NAMALWA (cell line): ENCODE data around the gene WDR83.
"Not testable (repeated sequence)": the region's sequence is repeated elsewhere in the genome, so short reads cannot be mapped to it uniquely, and the experiment has no call there.

Source experiments
- DNase-seq: peaks from one replicate; pipeline ENCODE4 v3.0.0-alpha.2; 2015; ENCODE audit warnings: low spot score

Gene WDR83

GRCh38 chr19:12687496-12688196, 21.0 kb downstream of the WDR83 start, which contains the start of gene GNG14:
Gene GNG14, plus strand, starts transcription at chr19:12687998. Its CDS starts 51 bp downstream, at chr19:12688049.
- peak; percentile 33 for DNase-seq

DNA sequence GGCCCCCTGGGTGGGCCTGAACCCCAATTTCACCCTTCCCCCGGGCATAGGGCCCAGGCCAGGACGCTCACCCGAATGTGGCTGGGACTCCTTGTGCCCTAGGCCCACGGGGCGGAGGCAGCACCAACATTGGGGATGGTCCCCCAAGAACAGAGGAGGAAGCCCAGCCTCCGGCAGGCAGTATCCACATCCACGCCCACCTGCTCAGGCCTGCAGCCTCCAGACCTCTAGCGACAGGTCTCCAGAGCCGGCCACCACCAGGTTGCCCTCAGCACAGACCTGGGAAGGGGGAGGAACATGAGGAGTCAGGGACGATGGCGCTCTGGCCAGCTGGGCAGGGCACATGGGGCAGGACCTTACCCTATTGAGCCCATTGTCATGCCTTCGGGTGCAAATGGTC, 22.4 kb downstream of the WDR83 start:
- no peak for DNase-seq

GRCh38 chr19:12689581-12690216, 23.1 kb downstream of the WDR83 start:
- DNase-seq, result no peak

DNA sequence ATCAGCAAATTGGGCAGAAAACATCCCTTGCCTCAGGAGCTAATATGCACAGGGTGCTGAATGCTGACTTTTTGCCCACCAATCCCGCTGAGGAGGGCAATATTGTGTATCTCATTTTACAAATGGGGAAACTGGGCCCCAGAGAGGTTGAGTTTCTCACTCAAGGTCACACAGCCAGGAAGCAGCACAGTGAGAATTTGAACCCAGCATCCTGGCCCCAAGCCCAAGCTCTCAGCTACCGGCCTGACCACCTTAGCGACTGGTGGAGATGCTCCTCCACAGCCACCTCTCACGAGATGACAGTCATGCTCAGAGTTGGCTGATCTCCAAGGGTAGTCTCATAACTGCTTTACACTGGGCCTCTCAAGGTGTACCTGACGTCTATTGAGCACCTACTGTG, 26.4 kb downstream of the WDR83 start:
- no peak for DNase-seq

- DNase-seq, result no peak
These were observed 28.0 kb downstream of the WDR83 start for GRCh38 chr19:12694641-12695040.

DNA sequence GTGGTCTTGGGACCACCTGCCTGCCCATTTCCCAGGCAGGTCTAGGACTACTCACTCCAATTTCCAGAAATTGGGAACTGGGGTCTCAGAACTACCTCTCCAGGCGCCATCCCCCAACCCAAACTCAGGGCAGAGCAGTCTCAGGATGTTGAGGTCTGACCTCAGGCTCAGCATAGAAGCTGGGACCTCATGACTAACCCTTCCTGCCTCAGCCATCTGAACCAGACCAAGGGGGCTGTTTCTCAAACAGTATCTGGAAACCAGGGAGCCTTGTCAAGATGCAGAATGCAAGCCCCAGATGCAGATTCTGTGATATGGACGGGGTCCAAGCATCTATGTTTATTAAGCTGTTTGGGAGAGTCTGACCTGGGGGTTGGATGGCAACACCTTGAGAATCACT, 28.5 kb downstream of the WDR83 start:
- DNase-seq, result no peak

- no peak for DNase-seq
These were observed 28.9 kb downstream of the WDR83 start for GRCh38 chr19:12695514-12695913.

- DNase-seq, result no peak
These were observed 29.4 kb downstream of the WDR83 start for GRCh38 chr19:12695997-12696365.

DNA sequence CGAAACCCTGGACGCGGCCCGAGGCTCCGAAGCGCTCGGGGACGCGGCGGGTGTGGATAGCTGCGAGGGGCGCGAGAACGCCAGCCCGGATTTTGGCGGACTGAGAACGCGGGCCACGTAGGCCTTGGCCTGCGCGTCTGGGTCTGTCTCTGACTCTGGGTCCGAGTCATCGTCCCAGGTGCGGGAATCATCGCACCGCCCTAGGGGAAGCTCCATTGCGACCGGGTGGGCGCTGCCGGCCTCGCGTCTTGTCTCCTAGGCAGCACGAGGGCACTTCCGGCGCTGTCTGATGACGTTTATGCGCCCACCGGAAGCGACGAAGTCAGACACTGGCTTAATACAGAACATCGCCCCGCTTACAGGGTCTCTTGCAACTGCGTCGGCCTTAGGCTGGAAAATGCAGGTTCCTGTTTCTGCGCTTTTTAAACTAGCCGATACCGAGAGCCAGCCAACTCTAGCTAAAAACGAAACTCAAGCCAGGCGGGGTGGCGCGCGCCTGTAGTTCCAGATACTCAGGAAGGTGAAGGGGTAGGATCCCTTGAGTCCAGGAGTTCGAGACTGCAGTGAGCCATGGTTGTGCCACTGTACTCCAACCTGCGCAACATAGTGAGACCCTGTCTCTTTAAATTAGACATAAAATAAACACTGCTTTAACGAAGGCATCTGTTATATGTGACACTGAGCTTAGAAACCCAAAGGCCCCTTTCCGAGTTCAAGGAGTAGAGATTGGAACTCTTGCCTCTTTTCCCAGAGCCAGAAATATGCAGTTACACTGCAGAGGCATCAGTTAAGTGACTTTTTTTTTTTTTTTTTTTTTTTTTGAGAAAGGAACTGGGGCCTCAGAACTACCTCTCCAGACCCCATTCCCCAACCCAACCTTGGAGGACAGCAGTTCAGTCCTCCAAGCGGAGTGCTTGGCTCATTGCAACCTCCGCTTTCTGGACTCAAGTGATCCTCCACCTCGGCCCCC, 30.0 kb downstream of the WDR83 start, which contains the start of gene FBXW9:
Gene FBXW9 (minus strand): TSS at position 266 of the 970 bp plus-strand sequence. CDS start 50 bp downstream, at position 216.
- peak; percentile 98 for DNase-seq

GRCh38 chr19:12697425-12697824, 30.8 kb downstream of the WDR83 start:
- DNase-seq, result not testable (repeated sequence)

- no peak for DNase-seq
These were observed 31.5 kb downstream of the WDR83 start for GRCh38 chr19:12698138-12698537.

GRCh38 chr19:12701596-12702282, 35.1 kb downstream of the WDR83 start:
- DNase-seq, result no peak

DNA sequence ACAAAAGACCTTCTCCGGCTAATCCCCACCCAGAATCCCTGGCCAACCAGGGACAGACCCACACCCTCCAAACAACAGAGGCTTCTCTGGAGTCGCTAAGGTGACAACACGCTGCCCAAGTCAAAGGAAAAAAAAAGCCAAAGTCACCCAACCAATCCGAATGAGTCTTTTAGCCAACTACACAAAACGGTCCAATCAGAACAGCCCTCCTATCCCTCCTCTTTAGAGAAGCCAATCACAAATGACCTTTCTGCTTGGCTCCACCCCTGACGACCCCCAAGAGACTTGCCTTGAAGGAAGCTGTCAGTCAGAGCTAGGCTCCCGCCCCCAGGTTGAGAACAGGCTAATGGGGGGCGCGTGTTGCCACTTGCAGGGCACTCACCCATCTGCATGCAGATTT, 36.4 kb downstream of the WDR83 start:
- DNase-seq, result peak; percentile 86

- no peak for DNase-seq
These were observed 38.6 kb downstream of the WDR83 start for GRCh38 chr19:12705169-12705568.

GRCh38 chr19:12705654-12706331, 39.2 kb downstream of the WDR83 start:
- DNase-seq, result no peak

DNA sequence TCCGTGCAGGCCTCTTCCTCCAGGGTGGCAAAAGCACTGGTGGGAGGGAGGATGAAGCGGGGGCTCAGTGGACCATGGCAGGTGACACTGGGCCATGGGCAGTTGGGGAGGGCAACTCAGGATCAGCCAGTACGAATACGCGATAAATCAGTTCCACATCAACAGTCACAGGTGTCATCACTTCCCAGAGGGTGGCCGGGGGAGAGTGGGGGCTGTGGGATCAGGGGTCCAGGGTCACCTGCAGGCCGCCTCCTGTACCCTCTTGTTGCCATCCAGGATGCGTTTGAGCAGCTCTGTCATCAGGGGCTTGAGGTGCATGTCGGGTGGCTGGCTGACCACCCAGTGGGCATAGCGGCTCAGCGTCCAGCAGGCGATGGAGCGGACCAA, 39.7 kb downstream of the WDR83 start:
- no peak for DNase-seq

GRCh38 chr19:12708641-12709040, 42.0 kb downstream of the WDR83 start:
- no peak for DNase-seq

DNA sequence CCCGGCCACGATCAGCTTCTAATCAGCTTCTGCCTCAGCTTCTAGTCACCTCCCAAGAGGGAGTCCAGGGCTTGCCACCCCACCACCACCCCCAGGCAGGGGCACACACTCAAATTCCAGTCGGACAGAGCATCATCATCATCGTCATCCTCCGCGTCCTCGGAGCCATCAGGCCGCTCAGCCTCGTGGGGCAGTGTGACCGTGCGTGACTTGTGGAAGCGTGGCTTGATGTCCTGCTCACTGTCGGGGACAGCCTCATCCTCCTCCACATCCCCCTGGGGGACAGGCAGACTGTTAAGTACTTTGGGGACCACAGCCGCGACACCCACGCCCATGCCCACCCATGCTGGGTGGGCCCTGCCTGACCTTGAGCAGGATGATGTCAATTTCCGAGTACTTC, 44.6 kb downstream of the WDR83 start:
- DNase-seq, result no peak

DNA sequence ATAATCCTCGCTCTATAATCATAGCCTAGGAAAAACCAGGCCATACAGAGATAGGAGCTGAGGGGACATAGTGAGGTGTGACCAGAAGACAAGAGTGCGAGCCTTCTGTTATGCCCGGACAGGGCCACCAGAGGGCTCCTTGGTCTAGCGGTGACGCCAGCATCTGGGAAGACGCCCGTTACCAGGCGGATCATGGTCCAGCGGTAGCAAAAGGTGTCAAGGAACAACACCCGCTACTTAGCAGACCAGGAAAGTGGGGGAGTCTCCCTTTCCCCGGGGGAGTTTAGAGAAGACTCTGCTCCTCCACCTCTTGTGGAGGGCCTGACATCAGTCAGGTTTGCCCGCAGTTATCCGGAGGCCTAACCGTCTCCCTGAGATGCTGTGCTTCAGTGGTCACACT, 45.5 kb downstream of the WDR83 start:
- not testable (repeated sequence) for DNase-seq

- DNase-seq, result not testable (repeated sequence)
These were observed 46.7 kb downstream of the WDR83 start for GRCh38 chr19:12713304-12713703.

DNA sequence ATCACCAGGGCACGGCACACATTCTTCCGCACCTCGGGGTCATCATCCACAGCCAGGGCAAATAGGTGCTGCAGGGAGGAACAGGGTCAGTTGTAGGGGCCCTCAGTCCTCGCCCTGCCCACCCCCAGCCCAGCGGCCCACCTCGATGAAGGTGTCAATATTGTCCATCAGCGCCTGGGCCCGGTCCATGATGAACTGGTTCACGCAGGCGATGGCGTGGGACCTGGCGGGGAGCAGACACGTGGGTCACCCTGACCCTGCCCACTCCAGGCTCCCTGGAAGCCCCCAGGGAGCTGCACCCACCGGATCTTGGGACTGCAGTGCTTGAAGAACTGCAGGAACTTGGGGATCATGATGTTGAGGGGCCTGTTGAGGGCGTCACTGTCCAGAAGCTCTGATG, 48.5 kb downstream of the WDR83 start:
- DNase-seq, result no peak
